HG03095 (cell line): ENCODE measurements around the gene NAXD.
"Not testable (repeated sequence)": the region's sequence is repeated elsewhere in the genome, so short reads cannot be mapped to it uniquely, and the experiment has no call there.

Experiments
- ATAC-seq: cut with Tn5 transposase; IDR thresholded peaks from one replicate; pipeline ENCODE4 v1.9.1; 2021; ENCODE audit warnings: moderate library complexity; ENCODE audit not compliant: unreplicated experiment

The NAXD gene

GRCh38 chr13:110627761-110628476 lies 12.6 kb downstream of the NAXD start:
- ATAC-seq: no peak

DNA sequence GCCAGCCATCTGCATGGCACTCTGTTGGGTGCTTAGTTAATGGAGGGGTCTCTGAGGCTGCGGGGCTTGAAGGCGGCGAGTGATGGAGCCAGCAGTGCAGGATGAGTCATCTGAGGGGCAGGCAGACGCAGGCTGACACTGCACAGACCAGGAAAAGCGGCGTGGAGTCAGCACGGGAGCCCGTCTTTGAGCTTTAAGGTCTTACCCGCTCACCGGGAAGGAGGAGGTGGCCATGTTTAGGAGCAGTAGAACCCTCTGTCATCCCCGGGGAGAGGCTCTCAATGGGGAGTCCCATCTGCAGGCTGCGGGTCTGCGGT lies 13.1 kb downstream of the NAXD start:
- ATAC-seq: no peak

DNA sequence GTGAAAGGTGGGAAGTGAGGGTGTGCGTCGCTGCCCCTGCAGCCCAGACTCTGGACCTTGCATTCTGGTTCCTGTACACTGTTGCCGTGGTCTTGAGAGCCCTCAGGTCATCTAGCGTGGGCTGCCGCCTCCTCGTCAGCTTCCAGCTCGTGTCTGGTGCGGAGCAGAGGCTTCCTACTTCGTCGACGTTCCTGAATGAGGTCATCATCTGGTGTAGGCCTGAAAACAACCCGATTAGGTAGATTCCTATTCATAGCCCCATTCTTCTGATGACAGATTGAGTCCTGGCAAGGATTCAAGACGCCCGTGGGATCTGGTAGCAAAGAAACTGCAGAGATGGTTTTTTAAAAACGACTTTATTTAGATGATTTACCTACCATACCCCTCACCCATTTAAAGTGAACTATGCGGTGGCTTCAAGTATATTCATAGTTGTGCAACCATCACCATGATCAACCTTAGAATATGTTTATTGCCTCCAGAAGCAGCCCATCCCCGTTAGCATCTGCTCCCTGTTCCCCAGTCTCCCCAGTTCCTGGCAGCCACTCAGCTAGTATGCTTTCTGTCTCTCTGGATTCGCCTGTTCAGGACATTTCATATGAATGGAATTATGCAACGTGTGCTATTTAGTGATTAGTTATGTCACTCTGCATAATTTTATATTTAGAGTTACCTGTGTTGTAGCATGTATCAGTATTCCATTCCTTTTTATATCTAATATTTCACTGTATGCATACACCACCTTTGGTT lies 13.8 kb downstream of the NAXD start:
- ATAC-seq: no peak

- ATAC-seq: no peak
These were observed 14.4 kb downstream of the NAXD start for GRCh38 chr13:110629735-110630134.

- no peak for ATAC-seq
These were observed 15.3 kb downstream of the NAXD start for GRCh38 chr13:110630566-110631119.

GRCh38 chr13:110632255-110632654 lies 16.9 kb downstream of the NAXD start:
- ATAC-seq: not testable (repeated sequence)

GRCh38 chr13:110633776-110634175 lies 18.4 kb downstream of the NAXD start:
- ATAC-seq: no peak

DNA sequence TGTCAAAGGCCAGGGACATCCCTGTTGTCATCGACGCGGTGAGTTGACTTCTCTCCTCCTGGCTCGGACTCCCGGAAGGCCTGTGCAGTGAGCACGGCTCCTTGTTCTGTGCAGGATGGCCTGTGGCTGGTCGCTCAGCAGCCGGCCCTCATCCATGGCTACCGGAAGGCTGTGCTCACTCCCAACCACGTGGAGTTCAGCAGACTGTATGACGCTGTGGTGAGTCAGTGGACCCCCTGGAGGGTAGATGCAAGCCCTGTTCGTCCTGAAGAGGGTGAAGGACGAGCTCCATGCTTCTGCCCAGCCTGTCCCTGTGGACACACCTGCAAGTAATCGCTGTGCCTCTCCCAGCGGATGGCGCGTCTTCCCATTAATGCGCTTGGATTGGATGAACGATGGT lies 19.2 kb downstream of the NAXD start:
- ATAC-seq: no peak

- ATAC-seq: no peak
These were observed 20.2 kb downstream of the NAXD start for GRCh38 chr13:110635405-110636002.

DNA sequence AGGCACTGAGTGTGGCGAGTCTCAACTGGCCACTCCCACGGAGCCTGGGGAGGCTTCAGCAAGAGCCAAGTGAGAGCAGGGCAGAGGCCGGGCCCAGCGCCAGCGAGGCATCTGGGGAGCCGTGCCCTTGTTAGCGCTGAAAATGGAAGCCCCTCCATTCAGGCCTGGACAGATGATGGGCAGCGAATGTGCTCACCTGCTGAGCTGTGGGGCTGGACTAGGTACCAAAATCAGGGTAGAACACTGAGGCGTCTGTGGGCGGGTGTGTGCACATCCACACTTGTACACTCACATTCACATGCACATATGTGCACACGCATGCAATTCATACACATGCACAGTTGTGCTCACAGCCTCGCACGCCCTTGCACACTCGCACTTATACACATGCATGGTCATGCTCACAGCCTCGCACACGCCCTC lies 20.7 kb downstream of the NAXD start:
- no peak for ATAC-seq

GRCh38 chr13:110636701-110637201 lies 21.4 kb downstream of the NAXD start:
- ATAC-seq: no peak

DNA sequence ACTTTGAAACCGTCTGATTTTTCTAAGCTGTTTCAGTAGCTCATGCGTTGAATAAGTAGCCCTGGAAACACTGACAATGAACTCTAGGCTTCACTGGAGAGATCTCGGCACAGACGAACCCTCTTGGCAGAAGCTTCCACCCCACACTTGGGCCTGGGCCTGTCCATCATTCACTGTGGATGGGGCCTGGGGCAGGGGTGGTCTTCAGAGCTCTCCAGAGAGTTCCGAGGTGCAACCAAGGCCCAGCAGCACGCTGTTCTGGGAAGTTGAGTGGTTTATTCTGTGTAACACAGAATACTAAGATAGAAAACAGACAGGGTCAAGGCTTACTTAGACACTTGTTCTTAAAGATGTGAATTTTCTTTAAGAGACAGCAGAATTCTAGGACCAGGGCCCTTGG lies 21.9 kb downstream of the NAXD start:
- ATAC-seq: no peak

GRCh38 chr13:110637747-110638146 lies 22.4 kb downstream of the NAXD start:
- ATAC-seq: no peak

GRCh38 chr13:110638257-110638656 lies 22.9 kb downstream of the NAXD start:
- ATAC-seq: no peak

DNA sequence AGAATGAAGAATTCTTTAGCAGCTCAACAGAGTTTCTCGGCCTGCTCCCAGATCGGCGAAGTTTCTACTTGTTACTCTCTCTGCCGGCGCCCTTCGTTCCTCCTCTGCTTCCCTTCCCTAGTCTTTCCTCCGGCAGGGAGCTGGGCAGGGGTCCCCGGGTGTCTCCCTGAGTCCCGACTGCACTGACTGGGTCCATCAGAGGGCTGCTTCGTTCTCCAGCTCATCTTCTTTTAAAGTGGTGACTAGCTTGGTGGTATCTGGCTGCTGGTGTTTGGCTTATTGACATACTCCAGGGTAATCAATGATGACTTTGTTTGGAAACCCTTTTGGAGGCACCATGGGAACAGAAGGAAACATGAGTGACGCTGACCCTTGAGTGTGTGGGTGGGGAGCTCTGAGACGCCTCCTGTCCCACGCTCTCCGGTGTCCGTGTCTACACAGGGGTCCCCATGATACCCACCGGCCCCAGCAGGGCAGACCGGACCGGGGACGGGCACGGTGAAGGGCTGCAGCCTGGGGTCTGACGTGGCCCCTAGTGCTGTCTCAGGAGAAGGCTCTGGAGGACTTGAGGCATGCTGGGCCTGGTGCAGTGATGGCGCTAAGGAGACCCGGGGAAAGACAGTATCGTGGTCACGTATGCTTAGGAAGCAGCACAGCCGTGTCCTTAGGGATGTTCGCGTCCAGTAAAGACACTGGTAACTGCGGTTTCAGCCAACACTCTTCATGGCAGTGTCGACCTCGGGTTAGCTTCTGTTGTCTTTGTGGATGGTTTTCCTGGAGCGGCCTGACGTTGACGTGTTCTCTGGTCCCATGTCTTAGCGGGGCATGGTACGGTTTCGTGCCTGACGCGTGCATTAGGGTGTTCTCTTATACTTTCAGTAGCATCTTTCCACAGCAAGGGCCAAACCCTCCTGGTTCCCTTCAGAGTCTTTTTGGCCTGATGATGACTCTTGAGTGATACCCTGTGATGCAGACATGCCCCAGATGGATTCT lies 23.8 kb downstream of the NAXD start:
- no peak for ATAC-seq

- ATAC-seq: no peak
These were observed 24.6 kb downstream of the NAXD start for GRCh38 chr13:110639935-110640334.

DNA sequence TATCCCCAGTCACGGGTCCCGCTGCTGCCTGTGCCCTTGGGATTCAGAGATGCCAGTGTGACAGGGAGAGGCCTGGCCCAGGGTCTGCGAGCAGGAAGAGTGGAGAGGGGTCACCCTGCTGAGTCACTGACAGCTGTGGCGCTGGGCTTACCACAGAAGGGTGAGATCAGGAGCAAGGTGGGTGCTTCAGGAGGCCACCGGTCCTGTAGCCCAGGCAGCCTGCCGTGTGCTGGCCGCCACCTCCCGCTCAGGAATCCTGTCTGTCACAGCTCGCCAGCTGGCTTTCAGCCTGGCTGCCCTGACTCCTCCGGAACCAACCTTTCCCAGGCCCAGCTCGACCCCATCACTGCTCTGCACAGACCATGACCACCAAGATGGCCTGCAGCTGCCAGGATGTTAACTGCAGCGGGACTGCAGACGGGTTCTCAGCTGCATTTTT lies 25.3 kb downstream of the NAXD start:
- ATAC-seq: no peak

GRCh38 chr13:110641055-110642015 lies 26.0 kb downstream of the NAXD start:
- no peak for ATAC-seq

GRCh38 chr13:110642291-110642981 lies 27.1 kb downstream of the NAXD start:
- no peak for ATAC-seq
